GM12801 (cell line): ENCODE measurements around the gene SNRPA1.

Experiments used
- CTCF ChIP-seq: IDR thresholded peaks from one replicate; pipeline ENCODE4 v1.5.1; 2011; ENCODE audit warnings: control low read depth; ENCODE audit not compliant: insufficient read length; ENCODE audit errors: extremely low read depth

The SNRPA1 gene

GRCh38 chr15:101233651-101234280 lies 61.3 kb downstream of the SNRPA1 start:
- no peak for TF ChIP-seq CTCF

GRCh38 chr15:101232677-101233076 lies 62.4 kb downstream of the SNRPA1 start:
- TF ChIP-seq CTCF, result no peak
